ENCODE measurements around the gene PREX1.
"Not testable (repeated sequence)": the region's sequence is repeated elsewhere in the genome, so short reads cannot be mapped to it uniquely, and the experiment has no call there.

PREX1 gene

GRCh38 chr20:48849299-48849698 lies 21.5 kb upstream of the PREX1 start:
- in situ Hi-C loops (cut with MboI; ENCODE audit: low sequenced_read_pairs), result no loop called here

- in situ Hi-C loops (cut with MboI; ENCODE audit: low sequenced_read_pairs), result no loop called here
Observed at GRCh38 chr20:48847498-48848205, 19.9 kb upstream of the PREX1 start.

GRCh38 chr20:48846516-48847492 lies 19.0 kb upstream of the PREX1 start:
- in situ Hi-C loops (cut with MboI; ENCODE audit: low sequenced_read_pairs), result no loop called here

GRCh38 chr20:48845721-48846306 lies 18.0 kb upstream of the PREX1 start:
- in situ Hi-C loops (cut with MboI; ENCODE audit: low sequenced_read_pairs), result no loop called here

DNA sequence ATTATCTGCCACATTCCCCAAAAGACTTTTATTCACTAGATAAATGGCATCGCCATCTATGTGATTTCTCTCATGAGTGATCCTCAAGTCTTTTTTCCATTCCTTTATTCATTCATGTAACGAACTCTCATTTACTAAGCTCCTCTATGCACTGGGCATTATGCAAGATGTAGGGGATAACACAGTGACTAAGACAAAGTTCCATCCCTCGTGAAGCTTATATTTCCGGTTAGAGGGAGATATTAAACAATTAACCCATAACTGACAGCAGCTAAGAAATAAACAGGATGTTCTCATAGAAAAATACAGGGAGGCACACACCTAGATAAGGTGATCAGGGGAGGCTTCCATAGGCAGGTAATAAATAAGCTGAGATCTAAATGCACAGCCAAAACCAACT lies 17.2 kb upstream of the PREX1 start:
- in situ Hi-C loops (cut with MboI; ENCODE audit: low sequenced_read_pairs), result no loop called here

DNA sequence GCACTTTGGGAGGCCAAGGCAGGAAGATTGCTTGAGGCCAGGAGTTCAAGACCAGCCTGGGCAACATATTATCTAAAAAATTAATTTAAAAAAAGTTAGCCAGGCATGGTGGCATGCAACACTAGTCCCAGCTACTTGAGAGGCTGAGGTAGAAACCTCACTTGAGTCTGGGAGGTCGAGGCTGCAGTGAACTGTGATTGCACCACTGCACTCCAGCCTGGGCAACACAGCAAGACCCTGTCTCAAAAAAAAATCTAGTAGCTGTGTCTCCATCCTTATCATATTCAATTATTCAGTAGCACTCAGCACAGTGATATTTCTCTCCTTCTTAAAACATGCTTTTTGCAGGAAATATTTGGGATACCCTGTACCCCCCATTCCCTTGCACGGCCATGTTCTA lies 16.1 kb upstream of the PREX1 start:
- in situ Hi-C loops (cut with MboI; ENCODE audit: low sequenced_read_pairs), result not testable (repeated sequence)

GRCh38 chr20:48843057-48843806 lies 15.4 kb upstream of the PREX1 start:
- in situ Hi-C loops (cut with MboI; ENCODE audit: low sequenced_read_pairs), result no loop called here

- in situ Hi-C loops (cut with MboI; ENCODE audit: low sequenced_read_pairs), result no loop called here
Observed at GRCh38 chr20:48841875-48842529, 14.2 kb upstream of the PREX1 start.

GRCh38 chr20:48841196-48841874 lies 13.5 kb upstream of the PREX1 start:
- in situ Hi-C loops (cut with MboI; ENCODE audit: low sequenced_read_pairs), result no loop called here

GRCh38 chr20:48839154-48839917 lies 11.5 kb upstream of the PREX1 start:
- in situ Hi-C loops (cut with MboI; ENCODE audit: low sequenced_read_pairs), result no loop called here

DNA sequence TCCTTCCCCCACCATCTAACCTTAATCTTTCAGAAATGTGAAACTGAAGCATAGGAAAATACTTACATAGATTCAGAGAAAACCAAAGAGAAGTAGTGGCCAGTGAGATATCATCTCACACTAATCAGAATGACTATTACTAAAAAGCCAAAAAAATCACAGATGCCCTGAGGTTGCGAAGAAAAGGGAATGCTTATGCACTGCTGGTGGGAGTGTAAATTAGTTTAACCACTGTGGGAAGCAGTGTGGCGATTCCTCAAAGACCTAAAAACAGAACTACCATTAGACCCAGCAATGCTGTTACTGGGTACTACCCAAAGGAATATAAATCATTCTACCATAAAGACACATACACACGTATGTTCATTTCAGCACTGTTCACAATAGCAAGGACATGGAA lies 9.2 kb upstream of the PREX1 start:
- in situ Hi-C loops (cut with MboI; ENCODE audit: low sequenced_read_pairs), result no loop called here

- in situ Hi-C loops (cut with MboI; ENCODE audit: low sequenced_read_pairs), result no loop called here
Observed at GRCh38 chr20:48835390-48835789, 7.6 kb upstream of the PREX1 start.

DNA sequence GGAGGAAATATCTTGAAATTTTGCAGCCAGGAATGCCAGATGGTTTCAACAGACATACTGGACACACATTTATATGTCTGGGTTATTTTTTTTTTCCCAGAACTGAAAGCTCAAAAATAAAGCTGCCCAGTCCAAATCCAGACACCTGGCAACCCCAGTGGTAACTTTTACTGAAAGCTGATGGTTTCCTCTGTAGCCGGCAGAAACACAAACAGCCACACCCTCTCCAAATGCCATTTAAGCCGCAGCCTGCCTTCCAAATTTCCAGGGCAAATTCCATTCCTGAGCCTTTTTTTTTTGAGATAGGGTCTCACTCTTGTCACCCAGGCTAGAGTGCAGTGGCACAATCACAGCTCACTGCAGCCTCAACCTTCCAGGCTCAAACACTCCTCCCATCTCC lies 6.5 kb upstream of the PREX1 start:
- in situ Hi-C loops (cut with MboI; ENCODE audit: low sequenced_read_pairs), result no loop called here

DNA sequence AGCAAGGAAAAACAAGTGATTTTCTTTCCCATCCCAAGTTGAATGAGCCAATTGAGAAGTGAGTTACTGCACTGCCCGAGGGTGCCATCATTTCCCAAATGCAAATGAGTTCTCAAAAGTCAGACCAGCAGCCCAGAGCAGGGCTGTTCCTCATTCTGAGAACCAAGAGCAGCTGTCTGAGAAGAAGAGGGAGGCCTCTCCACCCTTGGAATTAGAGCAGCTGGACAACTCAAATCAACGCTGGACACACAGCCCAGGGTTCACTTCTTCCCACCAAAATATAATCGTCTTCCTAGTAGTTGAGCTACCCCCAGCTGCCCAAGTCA lies 4.6 kb upstream of the PREX1 start:
- in situ Hi-C loops (cut with MboI; ENCODE audit: low sequenced_read_pairs), result no loop called here

- in situ Hi-C loops (cut with MboI; ENCODE audit: low sequenced_read_pairs), result no loop called here
Observed at GRCh38 chr20:48831718-48832404, 4.1 kb upstream of the PREX1 start.

GRCh38 chr20:48830826-48831318 lies 3.1 kb upstream of the PREX1 start:
- in situ Hi-C loops (cut with MboI; ENCODE audit: low sequenced_read_pairs), result no loop called here

- in situ Hi-C loops (cut with MboI; ENCODE audit: low sequenced_read_pairs), result no loop called here
Observed at GRCh38 chr20:48829940-48830339, 2.1 kb upstream of the PREX1 start.

- in situ Hi-C loops (cut with MboI; ENCODE audit: low sequenced_read_pairs), result no loop called here
Observed at GRCh38 chr20:48828734-48829460, 1.1 kb upstream of the PREX1 start.
